Retinal pigment epithelial cell (primary cell): ENCODE measurements around the gene CDC45.
"Not testable (repeated sequence)": the region's sequence is repeated elsewhere in the genome, so short reads cannot be mapped to it uniquely, and the experiment has no call there.

Source experiments
- DNase-seq: peaks from one replicate; pipeline ENCODE4 v3.0.0-alpha.2; 2010; ENCODE audit warnings: low read depth
- H3K4me3 ChIP-seq: 2 replicates; pipeline ENCODE4 v1.5.1; 2011; ENCODE audit warnings: mild to moderate bottlenecking, low read length, control low read depth, moderate library complexity
- TF ChIP-seq, protein P1 (sequence below): conservative IDR thresholded peaks from 2 replicates; pipeline ENCODE4 v1.5.1; 2011; ENCODE audit warnings: low read depth, low read length, control low read depth, inconsistent platforms

Gene CDC45

DNA sequence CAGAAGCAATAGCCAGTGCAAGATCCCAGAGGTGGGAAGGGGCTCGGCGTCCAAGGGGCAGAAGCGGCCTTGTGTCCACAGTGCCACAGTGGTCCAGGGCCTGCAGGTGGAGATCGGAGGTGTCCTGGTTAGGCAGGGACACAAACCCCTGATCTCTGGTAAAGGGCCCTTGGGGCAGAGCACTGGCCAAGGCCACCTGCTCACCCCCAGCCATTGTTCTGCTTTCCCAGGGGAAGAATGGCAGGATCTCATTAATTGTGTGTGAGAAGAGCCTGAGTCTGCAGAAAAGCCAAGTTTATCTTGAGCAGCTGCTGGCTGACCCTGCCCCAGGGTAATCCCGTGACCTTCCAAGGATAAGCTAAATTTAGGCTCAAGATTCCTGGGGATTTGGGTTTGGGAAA lies 47.6 kb downstream of the CDC45 start:
- TF ChIP-seq, protein P1, sequence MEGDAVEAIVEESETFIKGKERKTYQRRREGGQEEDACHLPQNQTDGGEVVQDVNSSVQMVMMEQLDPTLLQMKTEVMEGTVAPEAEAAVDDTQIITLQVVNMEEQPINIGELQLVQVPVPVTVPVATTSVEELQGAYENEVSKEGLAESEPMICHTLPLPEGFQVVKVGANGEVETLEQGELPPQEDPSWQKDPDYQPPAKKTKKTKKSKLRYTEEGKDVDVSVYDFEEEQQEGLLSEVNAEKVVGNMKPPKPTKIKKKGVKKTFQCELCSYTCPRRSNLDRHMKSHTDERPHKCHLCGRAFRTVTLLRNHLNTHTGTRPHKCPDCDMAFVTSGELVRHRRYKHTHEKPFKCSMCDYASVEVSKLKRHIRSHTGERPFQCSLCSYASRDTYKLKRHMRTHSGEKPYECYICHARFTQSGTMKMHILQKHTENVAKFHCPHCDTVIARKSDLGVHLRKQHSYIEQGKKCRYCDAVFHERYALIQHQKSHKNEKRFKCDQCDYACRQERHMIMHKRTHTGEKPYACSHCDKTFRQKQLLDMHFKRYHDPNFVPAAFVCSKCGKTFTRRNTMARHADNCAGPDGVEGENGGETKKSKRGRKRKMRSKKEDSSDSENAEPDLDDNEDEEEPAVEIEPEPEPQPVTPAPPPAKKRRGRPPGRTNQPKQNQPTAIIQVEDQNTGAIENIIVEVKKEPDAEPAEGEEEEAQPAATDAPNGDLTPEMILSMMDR: no peak
- no peak for DNase-seq
- H3K4me3 ChIP-seq: no peak overlapping the region

GRCh38 chr22:19527861-19528417 lies 48.2 kb downstream of the CDC45 start:
- no peak overlapping the region for H3K4me3 ChIP-seq
- TF ChIP-seq, protein P1: no peak
- no peak for DNase-seq

DNA sequence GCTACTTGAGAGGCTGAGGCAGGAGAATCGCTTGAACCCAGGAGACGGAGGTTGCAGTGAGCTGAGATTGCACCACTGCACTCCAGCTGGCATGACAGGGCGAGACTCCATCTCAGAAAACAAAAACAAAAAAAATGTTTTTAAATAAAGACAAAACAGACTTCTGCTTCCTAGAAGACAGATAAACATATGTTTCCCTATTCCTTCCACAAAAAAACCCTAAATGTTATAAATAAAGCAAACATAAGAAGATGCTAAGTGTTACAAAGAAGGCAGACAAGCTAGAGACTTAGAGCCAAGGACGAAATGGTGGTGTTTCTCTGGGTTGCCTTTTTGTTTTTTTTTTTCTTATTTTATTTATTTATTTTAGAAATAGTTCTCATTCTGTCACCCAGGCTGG lies 50.1 kb downstream of the CDC45 start:
- no peak overlapping the region for H3K4me3 ChIP-seq
- TF ChIP-seq, protein P1: no peak
- no peak for DNase-seq

- TF ChIP-seq, protein P1: no peak
These were observed 51.0 kb downstream of the CDC45 start for GRCh38 chr22:19530751-19531150.

DNA sequence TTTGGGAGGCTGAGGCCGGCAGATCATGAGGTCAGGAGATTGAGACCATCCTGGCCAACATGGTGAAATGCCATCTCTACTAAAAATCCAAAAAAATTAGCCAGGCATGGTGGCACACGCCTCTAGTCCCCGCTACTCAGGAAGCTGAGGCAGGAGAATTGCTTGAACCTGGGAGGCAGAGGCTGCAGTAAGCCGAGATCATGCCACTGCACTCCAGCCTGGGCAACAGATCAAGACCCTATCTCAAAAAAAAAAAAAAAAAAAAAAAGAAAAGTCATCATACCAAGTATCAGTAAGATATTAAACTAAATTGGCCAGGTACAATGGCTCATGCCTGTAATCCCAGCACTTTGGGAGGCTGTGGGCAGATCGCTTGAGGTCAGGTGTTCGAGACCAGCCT lies 51.6 kb downstream of the CDC45 start:
- DNase-seq, H3K4me3 ChIP-seq: not testable (repeated sequence)

More at GRCh38 chr22:19530751-19531150, 51.0 kb downstream of the CDC45 start:
- DNase-seq: no peak
- H3K4me3 ChIP-seq: no peak overlapping the region

DNA sequence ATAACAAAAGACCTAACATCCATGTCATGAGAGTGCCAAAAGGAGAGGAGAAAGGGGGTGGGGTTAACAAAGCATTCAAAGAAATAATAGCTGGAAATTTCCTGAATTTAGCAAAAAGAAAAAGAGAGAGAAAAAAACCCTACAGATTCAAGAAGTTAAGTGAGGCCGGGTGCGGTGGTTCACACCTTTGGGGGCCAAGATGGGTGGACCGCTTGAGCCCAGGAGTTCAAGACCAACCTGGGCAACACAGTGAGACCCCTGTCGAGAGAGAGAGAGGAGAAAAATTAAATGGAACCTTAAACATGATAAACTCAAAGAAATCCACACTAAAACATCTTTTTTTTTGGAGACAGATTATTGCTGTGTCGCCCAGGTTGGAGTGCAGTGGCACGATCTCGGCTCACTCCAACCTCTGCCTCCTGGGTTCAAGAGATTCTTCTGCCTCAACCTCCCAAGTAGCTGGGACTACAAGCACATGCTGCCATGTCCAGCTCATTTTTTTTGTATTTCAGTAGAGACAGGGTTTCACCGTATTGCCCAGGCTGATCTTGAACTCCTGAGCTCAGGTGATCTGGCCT lies 53.4 kb downstream of the CDC45 start:
- TF ChIP-seq, protein P1: no peak
- no peak for DNase-seq
- H3K4me3 ChIP-seq: no peak overlapping the region

GRCh38 chr22:19533857-19534256 lies 54.1 kb downstream of the CDC45 start:
- DNase-seq: no peak
- no peak overlapping the region for H3K4me3 ChIP-seq
- TF ChIP-seq, protein P1: no peak

DNA sequence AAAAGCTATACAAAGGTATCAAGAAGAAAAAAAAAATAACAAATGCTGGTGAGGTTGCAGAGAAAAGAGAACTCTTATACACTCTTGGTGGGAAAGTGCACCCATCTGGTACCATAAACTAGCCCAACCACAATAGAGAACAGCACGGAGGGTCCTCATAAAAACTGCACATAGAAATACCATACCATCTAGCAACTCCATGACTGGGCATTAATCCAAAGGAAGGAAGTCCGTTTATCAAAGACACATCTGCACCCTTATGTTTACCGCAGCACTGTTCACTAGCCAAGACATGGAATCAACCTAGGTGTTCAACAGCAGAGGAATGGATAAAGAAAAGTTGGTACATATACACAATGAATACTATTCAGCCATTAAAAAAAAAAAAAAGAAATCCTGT lies 55.3 kb downstream of the CDC45 start:
- no peak overlapping the region for H3K4me3 ChIP-seq
- TF ChIP-seq, protein P1: no peak
- no peak for DNase-seq
